ENCODE measurements around the gene GNA14.
"Not testable (repeated sequence)": the region's sequence is repeated elsewhere in the genome, so short reads cannot be mapped to it uniquely, and the experiment has no call there.

The GNA14 gene

DNA sequence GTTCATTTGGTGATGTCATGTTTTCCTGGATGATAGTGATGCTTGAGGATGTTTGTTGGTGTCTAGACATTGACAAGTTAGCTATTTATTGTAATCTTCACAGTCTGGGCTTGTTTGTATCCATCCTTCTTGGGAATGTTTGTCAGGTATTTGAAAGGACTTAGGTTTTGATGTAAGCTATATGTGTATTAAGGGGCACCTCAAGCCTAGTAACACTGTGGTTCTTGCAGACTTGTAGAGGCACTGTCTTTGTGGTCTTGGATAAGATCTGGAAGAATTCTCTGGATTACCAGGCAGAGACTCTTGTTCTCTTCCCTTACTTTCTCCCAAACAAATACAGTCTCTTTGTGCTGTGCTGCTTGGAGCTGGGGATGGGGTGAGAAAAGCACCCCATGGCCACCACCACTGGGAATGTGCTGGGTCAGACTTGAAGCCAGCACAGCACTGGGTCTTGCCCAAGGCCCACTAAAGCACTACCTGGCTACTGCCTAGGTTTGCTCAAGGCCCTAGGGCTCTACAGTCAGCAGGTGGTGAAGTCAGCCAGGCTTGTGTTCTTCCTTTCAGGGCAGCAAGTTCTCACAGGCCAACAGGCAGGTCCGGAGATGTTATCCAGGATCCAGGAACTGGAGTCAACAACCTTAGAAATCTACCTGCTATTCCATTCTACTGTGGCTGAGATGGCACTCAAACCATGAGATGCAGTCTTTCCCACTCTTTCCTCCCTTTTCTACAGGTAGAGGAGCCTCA, 49.3 kb upstream of the GNA14 start:
- H3K4me1 ChIP-seq (ENCODE audit: control insufficient read depth, insufficient read depth, low read length), result no peaks in the 10 kb centered on the region
- TF ChIP-seq, protein P1, sequence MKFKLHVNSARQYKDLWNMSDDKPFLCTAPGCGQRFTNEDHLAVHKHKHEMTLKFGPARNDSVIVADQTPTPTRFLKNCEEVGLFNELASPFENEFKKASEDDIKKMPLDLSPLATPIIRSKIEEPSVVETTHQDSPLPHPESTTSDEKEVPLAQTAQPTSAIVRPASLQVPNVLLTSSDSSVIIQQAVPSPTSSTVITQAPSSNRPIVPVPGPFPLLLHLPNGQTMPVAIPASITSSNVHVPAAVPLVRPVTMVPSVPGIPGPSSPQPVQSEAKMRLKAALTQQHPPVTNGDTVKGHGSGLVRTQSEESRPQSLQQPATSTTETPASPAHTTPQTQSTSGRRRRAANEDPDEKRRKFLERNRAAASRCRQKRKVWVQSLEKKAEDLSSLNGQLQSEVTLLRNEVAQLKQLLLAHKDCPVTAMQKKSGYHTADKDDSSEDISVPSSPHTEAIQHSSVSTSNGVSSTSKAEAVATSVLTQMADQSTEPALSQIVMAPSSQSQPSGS (tag by site-specific recombination; IDR thresholded peaks at IDR 0.05; ENCODE audit: low read depth), result peak; percentile 30; the same call in 1 of the 2 replicates
- TF ChIP-seq FEZF1 (tag by site-specific recombination; IDR thresholded peaks at IDR 0.05) (no peak), ZNF350 (tag by site-specific recombination; IDR thresholded peaks at IDR 0.05) (no peak)
- H3K4me3 ChIP-seq (ENCODE audit: low read depth, low read length), result no peak overlapping the region
- CTCF ChIA-PET, result interaction anchor here (0.6 to 1.6 kb wide), 3 partner anchors 54 to 240 kb away, joined by 3 to 5 read pairs (median 3); no protein-coding TSS in a partner anchor
- POLR2A ChIA-PET, result no interaction called here
- H3K36me3 ChIP-seq (ENCODE audit: control insufficient read depth in 2 of 2, insufficient read depth in 1 of 2, low read length in 2 of 2), result no peaks in the 10 kb centered on the region
- no peak overlapping the region for H3K27ac ChIP-seq (ENCODE audit: extremely low read depth, low read depth, low read length)
- no peaks in the 10 kb centered on the region for H3K9me3 ChIP-seq (ENCODE audit: control insufficient read depth, insufficient read depth, low read depth, low read length)

DNA sequence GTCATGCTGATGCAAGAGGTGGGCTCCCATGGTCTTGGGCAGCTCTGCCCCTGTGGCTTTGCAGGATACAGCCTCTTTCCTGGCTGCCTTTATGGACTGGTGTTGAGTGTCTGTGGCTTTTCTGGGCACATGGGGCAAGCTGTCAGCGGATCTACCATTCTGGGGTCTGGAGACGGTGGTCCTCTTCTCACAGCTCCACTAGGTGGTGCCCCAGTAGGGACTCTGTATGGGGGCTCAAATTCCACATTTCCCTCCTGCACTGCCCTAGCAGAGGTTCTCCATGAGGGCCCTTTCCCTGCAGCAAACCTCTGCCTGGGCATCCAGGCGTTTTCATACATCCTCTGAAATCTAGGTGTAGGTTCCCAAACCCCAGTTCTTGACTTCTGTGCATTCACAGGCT, 42.6 kb upstream of the GNA14 start:
- H3K9me3 ChIP-seq (ENCODE audit: control insufficient read depth, insufficient read depth, low read depth, low read length); H3K4me3 ChIP-seq (ENCODE audit: low read depth, low read length); H3K36me3 ChIP-seq (ENCODE audit: control insufficient read depth in 2 of 2, insufficient read depth in 1 of 2, low read length in 2 of 2); H3K27ac ChIP-seq (ENCODE audit: extremely low read depth, low read depth, low read length); POLR2A ChIA-PET; H3K4me1 ChIP-seq (ENCODE audit: control insufficient read depth, insufficient read depth, low read length): not testable (repeated sequence)
- CTCF ChIA-PET, result interaction anchor here (0.6 kb wide), 1 partner anchor 673 kb away, joined by 3 read pairs; no protein-coding TSS in a partner anchor

DNA sequence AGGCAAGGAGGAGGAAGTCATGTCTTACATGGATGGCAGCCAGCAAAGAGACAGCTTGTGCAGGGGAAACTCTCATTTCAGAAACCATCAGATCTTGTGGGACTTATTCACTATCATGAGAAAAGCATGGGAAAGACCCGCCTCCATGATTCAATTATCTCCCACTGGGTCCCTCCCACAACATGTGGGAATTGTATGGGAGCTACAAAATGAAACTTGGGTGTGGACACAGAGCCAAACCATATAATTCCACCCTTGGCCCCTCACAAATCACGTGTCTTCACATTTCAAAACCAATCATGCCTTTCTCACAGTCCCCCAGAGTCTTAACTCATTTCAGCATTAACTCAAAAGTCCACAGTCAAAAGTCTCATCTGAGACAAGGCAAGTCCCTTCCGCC, 42.0 kb upstream of the GNA14 start:
- POLR2A ChIA-PET; H3K4me3 ChIP-seq (ENCODE audit: low read depth, low read length); H3K36me3 ChIP-seq (ENCODE audit: control insufficient read depth in 2 of 2, insufficient read depth in 1 of 2, low read length in 2 of 2); H3K27ac ChIP-seq (ENCODE audit: extremely low read depth, low read depth, low read length); H3K9me3 ChIP-seq (ENCODE audit: control insufficient read depth, insufficient read depth, low read depth, low read length); H3K4me1 ChIP-seq (ENCODE audit: control insufficient read depth, insufficient read depth, low read length): not testable (repeated sequence)
- CTCF ChIA-PET, result interaction anchor here (1.3 kb wide), 1 partner anchor 233 kb away, joined by 5 read pairs; no protein-coding TSS in a partner anchor

DNA sequence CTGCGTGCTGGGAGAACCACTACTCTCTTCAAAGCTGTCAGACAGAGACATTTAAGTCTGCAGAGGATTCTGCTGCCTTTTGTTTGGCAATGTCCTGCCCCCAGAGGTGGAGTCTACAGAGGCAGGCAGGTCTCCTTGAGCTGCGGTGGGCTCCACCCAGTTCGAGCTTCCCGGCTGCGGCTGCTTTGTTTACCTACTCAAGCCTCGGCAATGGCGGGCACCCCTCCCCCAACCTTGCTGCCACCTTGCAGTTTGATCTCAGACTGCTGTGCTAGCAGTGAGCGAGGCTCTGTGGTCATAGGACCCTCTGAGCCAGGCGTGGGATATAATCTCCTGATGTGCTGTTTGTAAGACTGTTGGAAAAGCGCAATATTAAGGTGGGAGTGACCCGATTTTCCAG, 39.6 kb upstream of the GNA14 start:
- H3K4me3 ChIP-seq (ENCODE audit: low read depth, low read length); CTCF ChIA-PET; H3K36me3 ChIP-seq (ENCODE audit: control insufficient read depth in 2 of 2, insufficient read depth in 1 of 2, low read length in 2 of 2); H3K4me1 ChIP-seq (ENCODE audit: control insufficient read depth, insufficient read depth, low read length); H3K9me3 ChIP-seq (ENCODE audit: control insufficient read depth, insufficient read depth, low read depth, low read length); H3K27ac ChIP-seq (ENCODE audit: extremely low read depth, low read depth, low read length); POLR2A ChIA-PET: not testable (repeated sequence)

DNA sequence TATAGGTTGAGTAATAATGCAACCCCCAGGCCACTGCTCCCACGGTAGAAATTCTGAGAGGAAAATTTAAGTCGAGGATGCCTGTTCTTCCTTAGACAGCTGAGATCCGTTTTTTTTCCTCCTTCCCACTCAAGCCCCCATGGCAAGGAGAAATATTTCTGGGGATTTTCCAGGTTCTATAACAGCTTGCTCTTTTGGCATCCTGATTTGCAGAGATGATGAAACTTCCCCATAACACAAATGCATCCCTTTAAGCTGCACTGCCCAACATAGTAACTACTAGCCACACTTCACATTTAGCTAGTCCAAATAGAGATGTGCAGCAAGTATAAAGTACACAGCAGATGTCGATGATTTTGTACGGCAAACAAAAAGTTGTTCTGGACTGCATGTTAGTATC, 32.5 kb upstream of the GNA14 start:
- no peaks in the 10 kb centered on the region for H3K4me1 ChIP-seq (ENCODE audit: control insufficient read depth, insufficient read depth, low read length)
- H3K36me3 ChIP-seq (ENCODE audit: control insufficient read depth in 2 of 2, insufficient read depth in 1 of 2, low read length in 2 of 2), result no peaks in the 10 kb centered on the region
- no peaks in the 10 kb centered on the region for H3K9me3 ChIP-seq (ENCODE audit: control insufficient read depth, insufficient read depth, low read depth, low read length)
- H3K4me3 ChIP-seq (ENCODE audit: low read depth, low read length), result no peak overlapping the region
- H3K27ac ChIP-seq (ENCODE audit: extremely low read depth, low read depth, low read length), result no peak overlapping the region
- ChIA-PET CTCF (no interaction called here), POLR2A (no interaction called here)
- TF ChIP-seq ZNF658 (tag by site-specific recombination; IDR thresholded peaks at IDR 0.05), result no peak
- no peak for TF ChIP-seq ZNF335 (tag by site-specific recombination; conservative IDR thresholded peaks at IDR 0.05)
- TF ChIP-seq, protein P2, sequence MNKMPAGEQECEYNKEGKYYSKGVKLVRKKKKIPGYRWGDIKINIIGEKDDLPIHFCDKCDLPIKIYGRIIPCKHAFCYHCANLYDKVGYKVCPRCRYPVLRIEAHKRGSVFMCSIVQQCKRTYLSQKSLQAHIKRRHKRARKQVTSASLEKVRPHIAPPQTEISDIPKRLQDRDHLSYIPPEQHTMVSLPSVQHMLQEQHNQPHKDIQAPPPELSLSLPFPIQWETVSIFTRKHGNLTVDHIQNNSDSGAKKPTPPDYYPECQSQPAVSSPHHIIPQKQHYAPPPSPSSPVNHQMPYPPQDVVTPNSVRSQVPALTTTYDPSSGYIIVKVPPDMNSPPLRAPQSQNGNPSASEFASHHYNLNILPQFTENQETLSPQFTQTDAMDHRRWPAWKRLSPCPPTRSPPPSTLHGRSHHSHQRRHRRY (tag by site-specific recombination; IDR thresholded peaks at IDR 0.05), result no peak
- no peak for TF ChIP-seq ZNF560 (tag by site-specific recombination; IDR thresholded peaks at IDR 0.05; ENCODE audit: borderline replicate concordance)
